Spleen (tissue), 13 donors: ENCODE results near the gene CISH. TPM values are rescaled to one million over a fixed set of nuclear protein-coding genes. Genes with fewer than 3 reads are reported as not detected.

Experiments
- DNase-seq: peaks from one replicate; pipeline ENCODE4 v3.0.0-alpha.2; 2020
- H3K27ac ChIP-seq, 8 donors: fragments of 200-600 bp; sonication (generic) in 7 of 8; 1 replicate in 4 of 8; 2 replicates in 4 of 8; pipeline versions ENCODE4 v1.5.0 to v1.8.0; 2016 to 2021; ENCODE audit warnings: inconsistent platforms in 4 of 8, mild to moderate bottlenecking in 4 of 8, moderate library complexity in 1 of 8
- H3K27me3 ChIP-seq, 7 donors: fragments of 200-600 bp; sonication (generic) in 6 of 7; replicated peaks in 1 of 7; 1 replicate in 4 of 7; 2 replicates in 3 of 7; pipeline versions ENCODE4 v1.5.0 to v1.8.0; 2016 to 2021; ENCODE audit warnings: inconsistent platforms in 3 of 7, mild to moderate bottlenecking in 1 of 7
- H3K36me3 ChIP-seq, 6 donors: fragments of 200-600 bp; sonication (generic) in 5 of 6; 1 replicate in 4 of 6; 2 replicates in 2 of 6; pipeline versions ENCODE4 v1.5.0 to v1.8.0; 2016 to 2021; ENCODE audit warnings: inconsistent platforms in 2 of 6
- H3K4me1 ChIP-seq, 6 donors: fragments of 200-600 bp; sonication (generic) in 5 of 6; 1 replicate in 3 of 6; 2 replicates in 3 of 6; pipeline versions ENCODE4 v1.5.0 to v1.8.0; 2016 to 2021; ENCODE audit warnings: inconsistent platforms in 3 of 6
- H3K4me3 ChIP-seq, 8 donors: fragments of 200-600 bp; sonication (generic) in 7 of 8; 1 replicate in 4 of 8; 2 replicates in 4 of 8; pipeline versions ENCODE4 v1.5.0 to v1.8.0; 2016 to 2021; ENCODE audit warnings: inconsistent platforms in 4 of 8, mild to moderate bottlenecking in 4 of 8, moderate library complexity in 2 of 8
- H3K9me3 ChIP-seq, 8 donors: fragments of 200-600 bp; sonication (generic) in 7 of 8; 1 replicate in 4 of 8; 2 replicates in 4 of 8; pipeline versions ENCODE4 v1.5.0 to v1.8.0; 2016 to 2021; ENCODE audit warnings: inconsistent platforms in 4 of 8
- CTCF ChIP-seq, 11 experiments: fragments of 200-600 bp in 7 of 11; fragments of 450-650 bp in 4 of 11; sonication (generic) in 4 of 11; IDR thresholded peaks in 8 of 11; conservative IDR thresholded peaks in 3 of 11; 1 replicate in 7 of 11; 2 replicates in 4 of 11; pipeline versions ENCODE4 v1.4.0 to v1.8.0; 2016 to 2021; ENCODE audit warnings: antibody characterized with exemption in 11 of 11, inconsistent platforms in 4 of 11, mild to moderate bottlenecking in 1 of 11
- POLR2A ChIP-seq, 3 donors: fragments of 450-650 bp; IDR thresholded peaks; one replicate each; pipeline ENCODE4 v1.5.1; 2017; ENCODE audit warnings: antibody characterized with exemption in 3 of 3, mild to moderate bottlenecking in 1 of 3
- POLR2AphosphoS5 ChIP-seq, 3 donors: sonication (generic); formaldehyde crosslinking; IDR thresholded peaks; one replicate each; pipeline ENCODE4 v1.5.1; 2017; ENCODE audit warnings: antibody characterized with exemption in 3 of 3
- WGBS, 5 donors: extraction: QIAGEN DNeasy Blood & Tissue Kit in 3 of 5; methylation state at CpG; one replicate each; pipeline versions ENCODE4 v1.1.5 to v1.1.7; 2013 to 2018; 5-methylcytosine and 5-hydroxymethylcytosine counted together
- intact Hi-C: fragments of 100-400 bp; cut with DNase I; formaldehyde crosslinking; loops from one replicate; pipeline ENCODE4 v1.15.0; 2023; ENCODE audit warnings: low total_unique reads
- long read RNA-seq, 2 donors: transcript quantifications; one replicate each; lab custom pipeline, GENCODE V29; 2026
- polyA plus RNA-seq, 3 donors: library from polyadenylated mRNA; stranded (reverse); fragments of 200-250 nt; gene quantifications; one replicate each; pipeline ENCODE4 v1.2.1, GENCODE V29; 2013
- total RNA-seq, 7 donors: library from RNA; depleted of rRNA in 3 of 7; stranded (reverse); fragments of >200 nt in 3 of 7; fragmentation: NEBNext Ultra II Directional in 4 of 7; extraction: Animal tissue kit (Norgen Biotek cat#: 25700) in 4 of 7; gene quantifications; one replicate each; pipeline versions ENCODE4 v1.1.0 to v1.2.1, GENCODE V29; 2016 to 2021
- donor health status: healthy with polysubstance abuse.
- donor health status: DM: no; HTN: no; CAD: no; lungs with moderate emphysema.
- donor health status: DM: no; HTN: no; CAD: no.
- donor health status: Bipolar disorder and iron deficiency.
- donor health status: healthy.
- donor health status: DM: no; HTN: no; CAD: no.
- donor health status: DM: yes; HTN: yes; CAD: no.

The CISH gene, protein sequence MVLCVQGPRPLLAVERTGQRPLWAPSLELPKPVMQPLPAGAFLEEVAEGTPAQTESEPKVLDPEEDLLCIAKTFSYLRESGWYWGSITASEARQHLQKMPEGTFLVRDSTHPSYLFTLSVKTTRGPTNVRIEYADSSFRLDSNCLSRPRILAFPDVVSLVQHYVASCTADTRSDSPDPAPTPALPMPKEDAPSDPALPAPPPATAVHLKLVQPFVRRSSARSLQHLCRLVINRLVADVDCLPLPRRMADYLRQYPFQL
- total RNA-seq: 10 to 100 TPM in 5 of 7 donors, 1 to 10 TPM in 2; 8.7 to 23.6 (median 14.0) TPM
- polyA plus RNA-seq: 1 to 10 TPM; 2.9 to 7.4 (median 6.7) TPM
- long read RNA-seq, donor 1, transcript CISH-201 (3 exons, 2,043 nt): major isoform, 12 of 12 reads
- long read RNA-seq, donor 1, partial matches to known transcripts: 0 of 12 reads
- long read RNA-seq, donor 1, other reads (novel, unspliced or antisense): 0 of 12 reads
- long read RNA-seq, donor 2, full-length matches to known transcripts: 12 of 12 reads
- long read RNA-seq, donor 2, partial matches to known transcripts: 0 of 12 reads
- long read RNA-seq, donor 2, other reads (novel, unspliced or antisense): 0 of 12 reads

GRCh38 chr3:50611464-50612233 is at the start of gene CISH:
Gene CISH (minus strand): TSS chr3:50611774. CDS start chr3:50611650, 124 bp downstream.
- peak; percentile 91 to 95 (median 95) for TF ChIP-seq POLR2AphosphoS5 (IDR thresholded peaks at IDR 0.05)
- peak in 2 of 3 donors; percentile 59 to 68 for TF ChIP-seq POLR2A (IDR thresholded peaks at IDR 0.05)
- TF ChIP-seq CTCF (IDR thresholded peaks at IDR 0.05 in 8 of 11, conservative IDR thresholded peaks at IDR 0.05 in 3 of 11): peak in 8 of 11 experiments; percentile 27 to 62 (median 41)
- no peaks in the 10 kb centered on the region for H3K27me3 ChIP-seq
- H3K36me3 ChIP-seq: peaks cover 0 to 22% (median 17%) of the 10 kb centered on the region in 6 donors
- WGBS, 5 donors: 0 to 3% (median 1%) methylated on average over 50 to 75 of the region's 75 CpGs
- peak within 1 kb of the TSS; percentile 63 to 85 (median 71) for H3K4me3 ChIP-seq
- peak within 1 kb of the TSS; percentile 82 to 93 (median 90) for H3K27ac ChIP-seq
- peaks cover 31 to 88% (median 79%) of the 10 kb centered on the region in 6 donors for H3K4me1 ChIP-seq
- H3K9me3 ChIP-seq: no peaks in the 10 kb centered on the region
- DNase-seq: peak; percentile 99
- intact Hi-C loops: loop anchor here (1.0 kb wide), 1 partner anchor 39 kb away; no protein-coding TSS in a partner anchor

DNA sequence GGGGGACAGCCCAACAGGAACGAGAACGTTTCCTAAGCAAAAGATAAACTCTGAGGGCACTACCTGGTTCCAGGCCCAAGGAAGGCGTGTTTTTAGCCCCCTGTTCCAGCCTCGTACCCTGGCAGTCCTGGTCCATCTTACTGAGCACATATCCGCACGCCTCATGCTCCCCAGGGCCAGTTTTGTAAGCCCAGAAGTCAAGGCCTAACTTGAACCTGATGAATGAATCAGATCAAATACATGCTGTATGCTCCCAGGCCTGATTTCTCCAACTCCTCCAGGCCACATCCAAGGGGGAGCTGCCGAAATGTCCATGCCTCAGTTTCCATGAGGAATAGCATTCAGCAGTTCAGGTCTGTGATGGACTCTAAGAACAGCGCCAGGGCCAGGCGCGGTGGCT is 48.8 kb upstream of the CISH start:
- no peak overlapping the region for H3K27ac ChIP-seq
- no peak for DNase-seq
- no peaks in the 10 kb centered on the region for H3K9me3 ChIP-seq
- TF ChIP-seq POLR2A (IDR thresholded peaks at IDR 0.05) (no peak), POLR2AphosphoS5 (IDR thresholded peaks at IDR 0.05) (no peak), CTCF (IDR thresholded peaks at IDR 0.05 in 8 of 11, conservative IDR thresholded peaks at IDR 0.05 in 3 of 11) (no peak)
- intact Hi-C loops: no loop called here
- peaks cover 0 to 7% (median 0%) of the 10 kb centered on the region in 6 donors for H3K4me1 ChIP-seq
- H3K27me3 ChIP-seq: no peaks in the 10 kb centered on the region
- H3K4me3 ChIP-seq: no peak overlapping the region
- H3K36me3 ChIP-seq: no peaks in the 10 kb centered on the region
- 92 to 98% (median 93%) methylated on average over 6 to 10 of the region's 10 CpGs for WGBS, 5 donors

DNA sequence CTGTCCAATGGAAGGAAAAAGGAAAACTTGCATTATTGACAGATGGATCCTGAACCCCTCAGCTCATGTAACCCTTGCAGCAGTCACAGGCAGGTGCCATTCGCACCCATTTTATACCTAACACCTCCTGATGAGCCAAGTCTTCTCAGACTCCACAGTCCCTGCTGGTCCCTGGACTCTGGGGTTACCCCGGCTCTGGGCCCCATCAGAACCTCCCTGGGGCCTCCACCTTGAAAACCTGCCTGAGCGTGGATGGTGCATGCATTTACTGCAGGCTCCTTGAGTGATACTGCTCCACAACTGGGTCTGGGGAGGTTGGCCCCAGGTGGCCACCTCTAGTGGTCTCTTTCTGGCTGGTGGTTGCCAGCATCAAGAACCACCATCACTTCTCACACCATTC is 47.3 kb upstream of the CISH start:
- no peaks in the 10 kb centered on the region for H3K9me3 ChIP-seq
- H3K4me1 ChIP-seq: peaks cover 0 to 10% (median 0%) of the 10 kb centered on the region in 6 donors
- intact Hi-C loops: no loop called here
- peak; percentile 17 for DNase-seq
- H3K27ac ChIP-seq: no peak overlapping the region
- H3K4me3 ChIP-seq: no peak overlapping the region
- no peaks in the 10 kb centered on the region for H3K27me3 ChIP-seq
- no peaks in the 10 kb centered on the region for H3K36me3 ChIP-seq
- 80 to 98% (median 89%) methylated on average over 2 to 3 of the region's 3 CpGs for WGBS, 5 donors
- no peak for TF ChIP-seq POLR2AphosphoS5 (IDR thresholded peaks at IDR 0.05)
- TF ChIP-seq POLR2A (IDR thresholded peaks at IDR 0.05): no peak
- TF ChIP-seq CTCF (IDR thresholded peaks at IDR 0.05 in 8 of 11, conservative IDR thresholded peaks at IDR 0.05 in 3 of 11): no peak
